Stimulated activated CD8-positive, alpha-beta memory T cell treated with anti-CD3 and anti-CD28 coated beads, Interleukin-2, amount 100 ng/mL, for 48 hours (primary cell): ENCODE results near the gene ZBED6.
"Not testable (repeated sequence)": the region's sequence is repeated elsewhere in the genome, so short reads cannot be mapped to it uniquely, and the experiment has no call there.

ENCODE experiments used
- DNase-seq, 2 donors: peaks; one replicate each; pipeline ENCODE4 v3.0.0-alpha.2; 2020; ENCODE audit warnings: low read depth in 2 of 2

Gene ZBED6

DNA sequence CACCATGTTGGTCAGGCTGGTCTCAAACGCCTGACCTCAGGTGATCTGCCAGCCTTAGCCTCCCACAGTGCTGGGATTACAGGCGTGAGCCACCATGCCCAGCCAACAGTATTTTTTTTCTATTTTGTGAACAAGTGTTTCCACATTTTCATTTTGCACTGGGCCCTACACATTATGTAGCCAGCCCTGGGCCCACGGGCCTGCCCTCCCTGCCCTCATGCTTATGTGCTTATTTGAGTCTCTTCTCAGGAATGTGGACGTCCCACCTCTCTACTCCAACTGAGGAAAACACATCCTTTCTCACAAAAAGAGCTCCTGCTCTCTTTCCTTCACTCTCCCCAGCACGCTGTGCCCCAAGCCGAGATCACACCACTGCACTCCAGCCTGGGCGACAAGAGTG, 13.5 kb upstream of the ZBED6 start:
- no peak for DNase-seq

DNA sequence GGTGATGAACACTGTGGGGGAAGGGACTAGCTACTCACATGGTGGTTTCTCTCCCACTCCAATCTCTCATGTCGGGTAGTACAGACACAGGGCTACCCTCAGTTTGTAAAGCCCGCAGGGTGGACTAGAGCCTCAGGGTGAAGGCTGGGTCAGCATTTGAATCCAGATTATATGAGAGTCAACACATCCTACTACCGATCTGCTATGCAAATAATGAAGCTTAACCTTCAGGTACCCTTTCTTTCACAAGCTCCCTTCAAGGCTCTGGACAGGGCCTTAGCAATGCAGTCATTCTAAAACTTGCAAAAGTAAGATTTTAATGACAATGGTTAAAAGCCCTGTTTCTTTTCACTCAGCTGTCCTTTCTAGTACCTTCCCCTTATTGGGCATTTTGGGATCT, 5.5 kb upstream of the ZBED6 start:
- DNase-seq = no peak

DNA sequence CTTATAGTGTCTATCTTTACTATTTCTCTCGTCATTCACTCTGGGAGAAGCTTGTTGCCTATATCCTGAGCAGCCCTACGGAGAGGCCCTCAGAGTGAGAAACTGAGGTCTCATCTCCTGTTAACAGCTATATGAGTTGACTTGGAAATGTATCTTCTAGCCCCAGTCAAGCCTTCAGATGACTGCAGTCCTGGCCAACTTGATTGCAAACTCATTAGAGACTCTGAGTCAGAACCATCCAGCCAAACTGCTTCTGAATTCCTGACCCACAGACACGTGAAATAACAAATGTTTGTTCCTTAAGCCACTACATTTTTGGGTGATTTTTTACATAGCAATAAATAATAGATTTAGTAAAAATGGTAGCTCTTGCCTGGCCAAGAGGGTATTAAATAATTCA, 3.9 kb upstream of the ZBED6 start:
- no peak for DNase-seq

DNA sequence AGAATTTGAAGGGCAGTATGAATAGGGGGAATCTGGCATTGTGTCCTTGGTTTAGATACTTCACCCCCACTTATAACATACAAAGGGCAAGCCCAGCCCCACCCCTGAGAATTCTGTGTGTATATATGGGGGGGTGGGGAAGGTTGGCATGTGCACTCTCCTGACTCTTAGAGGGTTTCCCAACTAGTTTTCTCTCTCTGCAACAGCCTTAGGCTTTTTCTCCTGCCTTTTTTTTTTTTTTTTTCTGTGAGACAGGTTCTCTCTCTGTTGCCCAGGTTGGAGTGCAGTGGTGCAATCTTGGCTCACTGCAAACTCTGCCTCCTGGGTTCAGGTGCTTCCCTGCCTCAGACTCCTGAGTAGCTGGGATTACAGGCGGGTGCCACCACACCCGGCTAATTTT, 2.9 kb upstream of the ZBED6 start:
- DNase-seq = no peak

DNA sequence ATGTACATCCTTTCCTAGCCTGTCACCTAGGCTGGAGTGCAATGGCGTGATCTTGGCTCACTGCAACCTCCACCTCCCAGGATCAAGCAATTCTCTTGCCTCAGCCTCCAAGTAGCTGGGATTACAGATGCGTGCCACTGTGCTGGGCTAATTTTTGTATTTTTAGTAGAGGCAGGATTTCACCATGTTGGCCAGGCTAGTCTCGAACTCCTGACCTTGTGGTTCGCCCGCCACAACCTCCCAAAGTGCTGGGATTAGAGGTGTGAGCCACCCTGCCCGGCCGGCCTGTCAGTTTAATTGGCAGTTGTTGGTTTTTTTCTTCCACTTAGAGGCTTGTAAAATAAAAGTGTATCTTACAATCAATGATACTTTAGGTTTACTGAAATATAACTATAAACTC, 1.9 kb upstream of the ZBED6 start:
- DNase-seq = not testable (repeated sequence)

DNA sequence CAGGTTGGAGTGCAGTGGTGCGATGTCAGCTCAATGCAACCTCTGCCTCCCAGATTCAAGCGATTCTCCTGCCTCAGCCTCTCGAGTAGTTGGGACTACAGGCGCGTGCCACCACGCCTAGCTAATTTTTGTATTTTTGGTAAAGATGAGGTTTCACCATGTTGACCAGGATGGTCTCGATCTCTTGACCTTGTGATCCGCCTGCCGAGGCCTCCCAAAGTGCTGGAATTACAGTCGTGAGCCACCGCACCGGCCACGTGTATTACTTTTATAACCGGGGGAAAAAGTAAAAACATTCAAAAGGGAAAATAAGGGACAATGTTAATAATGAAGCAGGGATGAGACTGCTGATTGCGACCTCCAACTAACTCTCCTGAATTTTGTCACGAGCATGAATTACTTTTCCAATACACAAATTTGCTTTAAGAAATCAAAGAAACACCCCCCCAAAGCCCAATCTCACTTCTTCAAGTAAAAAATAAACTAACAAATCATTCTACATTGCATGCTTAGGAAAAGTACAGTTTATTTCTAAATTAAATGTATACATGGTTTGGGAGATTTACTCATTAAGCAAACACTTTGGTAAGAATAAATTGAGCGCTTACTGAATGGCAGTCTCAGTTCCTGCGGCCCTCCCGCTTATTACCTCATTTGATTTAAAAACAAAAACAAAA, 521 bp upstream of the ZBED6 start:
- no peak for DNase-seq

DNA sequence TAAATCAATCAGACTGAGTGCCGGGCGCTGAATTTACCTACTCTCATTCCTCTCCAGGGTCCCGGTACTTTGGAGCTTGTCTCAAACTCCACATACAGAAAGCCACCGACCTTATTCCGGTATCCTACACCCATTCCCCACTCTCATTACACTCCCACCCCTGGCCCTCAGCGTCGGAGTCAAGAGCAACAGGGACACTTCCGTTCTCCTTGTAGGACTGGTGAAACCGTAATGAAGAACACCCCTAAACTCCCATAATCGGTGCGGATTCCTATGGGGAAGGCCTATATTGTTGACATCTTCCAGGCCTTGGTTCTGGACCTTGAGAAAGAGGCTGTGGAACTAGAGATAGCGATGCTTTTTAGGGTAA, 798 bp downstream of the ZBED6 start:
- peak; percentile 10 to 12 for DNase-seq

DNA sequence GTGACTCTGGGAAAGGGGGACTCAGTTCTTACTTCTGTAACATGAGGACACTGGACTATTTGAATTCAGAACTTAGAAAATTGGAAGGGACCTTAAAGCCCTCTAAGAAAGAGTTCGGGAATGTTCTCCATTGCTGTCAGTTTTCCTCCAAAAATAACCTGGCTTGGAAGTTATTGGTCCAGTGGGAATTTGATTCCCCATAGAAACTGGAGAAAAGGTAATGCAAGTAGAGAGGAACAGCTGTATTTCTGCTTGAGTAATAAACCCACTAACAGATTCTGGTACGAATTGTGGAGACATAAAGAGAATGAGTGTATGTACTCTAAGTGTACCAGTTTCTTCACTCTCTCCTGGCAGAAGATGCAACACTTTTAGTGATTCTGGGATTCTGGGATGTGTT, 1.8 kb downstream of the ZBED6 start:
- no peak for DNase-seq

DNA sequence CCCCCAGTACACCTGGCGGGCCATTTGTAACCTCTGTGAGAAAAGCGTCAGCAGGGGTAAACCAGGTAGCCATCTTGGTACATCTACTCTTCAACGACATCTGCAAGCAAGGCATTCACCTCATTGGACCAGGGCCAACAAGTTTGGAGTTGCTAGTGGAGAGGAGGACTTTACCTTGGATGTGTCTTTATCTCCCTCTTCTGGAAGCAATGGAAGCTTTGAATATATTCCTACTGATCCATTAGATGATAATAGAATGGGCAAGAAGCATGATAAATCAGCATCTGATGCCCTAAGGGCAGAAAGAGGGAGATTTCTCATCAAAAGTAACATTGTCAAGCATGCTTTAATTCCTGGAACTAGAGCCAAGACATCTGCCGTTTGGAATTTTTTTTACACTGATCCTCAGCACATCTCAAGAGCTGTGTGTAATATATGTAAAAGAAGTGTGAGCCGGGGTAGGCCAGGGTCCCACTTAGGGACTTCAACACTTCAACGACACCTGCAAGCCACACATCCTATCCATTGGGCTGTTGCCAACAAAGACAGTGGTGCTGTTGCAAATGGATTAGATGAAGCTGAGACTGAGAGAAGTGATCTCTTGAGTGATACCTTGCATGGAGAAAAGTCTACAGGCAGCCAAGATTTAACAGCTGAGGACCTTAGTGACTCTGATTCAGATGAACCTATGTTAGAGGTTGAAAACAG, 2.7 kb downstream of the ZBED6 start:
- DNase-seq = no peak

DNA sequence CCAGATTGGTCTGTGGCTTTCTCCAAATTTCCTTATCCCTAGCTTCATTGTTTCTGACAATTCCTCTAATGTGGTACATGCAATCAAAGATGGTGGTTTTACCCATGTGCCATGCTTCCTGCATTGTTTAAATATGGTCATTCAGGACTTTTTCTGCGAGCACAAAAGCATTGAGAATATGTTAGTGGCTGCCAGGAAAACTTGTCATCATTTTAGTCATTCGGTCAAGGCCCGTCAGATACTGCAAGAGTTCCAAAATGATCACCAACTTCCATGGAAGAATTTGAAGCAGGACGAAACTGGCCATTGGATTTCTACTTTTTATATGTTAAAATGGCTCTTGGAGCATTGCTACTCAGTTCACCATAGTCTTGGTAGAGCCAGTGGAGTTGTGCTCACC, 3.7 kb downstream of the ZBED6 start:
- no peak for DNase-seq

DNA sequence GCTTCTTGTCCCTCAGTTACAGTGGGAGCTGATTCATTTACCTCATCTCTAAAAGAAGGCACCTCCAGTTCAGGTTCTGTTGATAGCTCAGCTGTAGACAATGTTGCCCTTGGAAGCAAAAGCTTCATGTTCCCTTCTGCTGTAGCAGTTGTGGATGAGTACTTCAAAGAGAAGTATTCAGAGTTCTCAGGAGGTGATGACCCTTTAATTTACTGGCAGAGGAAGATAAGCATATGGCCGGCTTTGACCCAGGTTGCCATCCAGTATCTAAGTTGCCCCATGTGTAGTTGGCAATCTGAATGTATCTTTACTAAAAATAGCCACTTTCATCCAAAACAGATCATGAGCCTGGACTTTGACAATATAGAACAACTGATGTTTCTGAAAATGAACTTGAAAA, 4.5 kb downstream of the ZBED6 start:
- DNase-seq = no peak

DNA sequence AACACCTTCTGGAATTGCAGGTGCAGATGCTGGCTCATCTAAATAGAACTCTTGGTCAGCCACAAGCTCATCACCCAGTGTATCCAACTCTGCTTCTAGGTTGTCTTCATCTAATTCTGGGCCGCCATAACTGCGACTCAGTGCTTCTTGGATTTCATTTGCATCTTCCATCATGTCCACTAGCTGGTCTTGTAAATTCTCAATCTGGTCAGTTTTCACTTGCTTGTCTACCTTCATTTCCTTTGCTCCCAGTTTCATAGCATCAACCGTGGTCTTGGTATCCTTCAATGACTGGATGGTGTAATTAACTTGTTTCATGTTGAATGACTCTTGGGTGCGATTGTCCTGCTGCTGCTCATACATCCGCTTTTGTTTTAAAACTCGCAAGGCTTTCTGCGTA, 10.3 kb downstream of the ZBED6 start:
- DNase-seq = no peak

DNA sequence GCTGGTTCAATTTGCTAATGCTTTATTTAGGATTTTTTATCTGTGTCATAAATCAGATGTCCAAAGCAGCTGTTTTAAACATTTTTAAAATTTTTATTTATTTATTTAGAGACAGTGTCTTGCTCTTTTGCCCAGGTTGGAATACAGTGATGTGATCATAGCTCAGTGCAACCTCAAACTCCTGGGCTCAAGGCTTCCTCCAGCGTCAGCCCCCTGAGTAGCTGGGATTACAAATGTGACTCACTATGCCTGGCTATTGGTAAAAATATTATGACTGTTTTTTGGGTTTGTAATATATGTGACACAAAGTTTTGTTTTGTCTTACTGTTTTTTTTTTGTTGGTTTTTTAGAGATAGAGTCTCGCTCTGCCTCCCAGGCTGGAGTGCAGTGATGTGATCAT, 11.8 kb downstream of the ZBED6 start:
- no peak for DNase-seq

DNA sequence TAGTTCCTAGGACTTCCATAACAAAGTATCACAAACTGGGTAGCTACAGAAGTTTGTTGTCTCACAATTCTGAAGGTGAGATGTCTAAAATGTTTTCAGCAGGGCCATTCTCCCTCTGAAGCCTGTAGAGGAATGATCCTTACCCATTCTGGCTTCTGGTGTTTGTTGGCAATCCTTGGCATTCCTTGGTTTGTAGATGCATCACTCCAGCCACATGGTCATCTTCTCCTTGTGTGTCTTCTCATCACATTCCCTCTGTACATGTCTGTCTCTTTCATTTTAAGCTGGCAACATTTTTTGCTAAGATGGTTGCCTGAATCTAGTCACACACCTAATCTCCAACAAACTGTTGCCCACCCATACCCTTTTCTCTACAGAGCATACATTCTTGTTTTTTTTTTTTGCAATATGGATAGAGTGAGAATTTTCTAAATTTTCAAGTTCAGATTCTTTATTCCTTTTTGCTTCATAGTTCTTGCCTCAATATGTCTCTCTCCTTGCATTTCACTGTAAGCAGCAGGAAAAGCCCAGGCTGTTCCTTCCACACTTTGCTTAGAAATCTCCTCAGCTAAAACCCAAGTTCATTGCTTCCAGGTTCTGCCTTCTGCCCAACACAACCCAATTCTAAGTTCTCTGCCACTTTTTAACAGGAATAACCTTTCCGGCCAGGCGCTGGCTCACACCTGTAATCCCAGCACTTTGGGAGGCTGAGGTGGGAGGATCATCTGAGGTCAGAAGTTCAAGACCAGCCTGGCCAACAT, 18.3 kb downstream of the ZBED6 start:
- DNase-seq = no peak

DNA sequence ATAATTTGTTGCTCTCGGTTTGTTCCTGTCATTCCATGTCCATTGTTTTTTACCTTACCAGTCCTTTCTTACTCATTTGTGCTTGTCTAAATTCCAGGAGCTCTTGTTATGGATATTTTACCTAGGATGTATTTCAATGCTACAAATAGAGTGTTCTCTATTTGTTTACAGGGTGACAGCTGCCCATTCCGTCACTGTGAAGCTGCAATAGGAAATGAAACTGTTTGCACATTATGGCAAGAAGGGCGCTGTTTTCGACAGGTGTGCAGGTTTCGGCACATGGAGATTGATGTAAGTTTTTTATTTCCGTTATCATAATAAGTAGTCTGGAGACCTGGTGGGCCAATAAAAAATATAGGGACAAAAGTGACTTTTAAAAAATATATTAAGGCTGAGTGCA, 23.0 kb downstream of the ZBED6 start:
- DNase-seq = no peak

DNA sequence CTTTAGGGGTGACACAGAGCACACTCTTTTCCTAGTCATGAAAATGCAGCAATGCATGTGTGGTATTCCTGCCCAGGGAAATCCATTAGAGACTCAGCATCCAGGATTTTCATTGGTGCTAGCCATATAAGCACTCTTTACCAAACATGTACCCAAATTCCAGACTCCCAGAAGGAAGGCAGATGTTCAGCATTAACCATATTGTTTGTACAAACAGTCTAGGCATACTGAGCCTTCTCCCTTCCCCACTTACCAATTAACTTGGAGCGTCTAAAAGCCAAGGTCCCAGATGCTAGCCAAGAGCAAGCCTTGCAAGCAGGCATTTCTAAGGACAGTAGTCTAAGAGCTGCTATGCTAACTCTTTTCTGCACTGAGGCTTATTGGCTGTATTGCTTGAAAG, 27.9 kb downstream of the ZBED6 start:
- no peak for DNase-seq

DNA sequence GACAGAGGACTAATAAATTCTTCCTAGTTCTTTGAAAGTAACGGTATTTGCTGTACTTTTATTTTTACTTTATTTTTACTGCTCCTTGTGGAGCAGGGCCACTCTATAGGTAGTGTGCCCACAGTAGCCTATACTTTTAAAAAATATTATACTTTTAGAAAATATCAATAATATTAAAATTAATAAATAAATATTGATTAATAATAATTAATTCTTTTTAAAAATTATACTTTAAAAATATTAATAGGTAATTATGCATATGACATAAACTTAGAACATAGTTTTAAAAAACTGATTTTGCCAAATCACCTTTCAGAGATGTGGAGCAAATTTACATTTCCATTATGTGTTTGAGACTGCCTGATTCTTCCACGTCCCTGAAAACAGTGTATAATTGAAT, 30.8 kb downstream of the ZBED6 start:
- no peak for DNase-seq

DNA sequence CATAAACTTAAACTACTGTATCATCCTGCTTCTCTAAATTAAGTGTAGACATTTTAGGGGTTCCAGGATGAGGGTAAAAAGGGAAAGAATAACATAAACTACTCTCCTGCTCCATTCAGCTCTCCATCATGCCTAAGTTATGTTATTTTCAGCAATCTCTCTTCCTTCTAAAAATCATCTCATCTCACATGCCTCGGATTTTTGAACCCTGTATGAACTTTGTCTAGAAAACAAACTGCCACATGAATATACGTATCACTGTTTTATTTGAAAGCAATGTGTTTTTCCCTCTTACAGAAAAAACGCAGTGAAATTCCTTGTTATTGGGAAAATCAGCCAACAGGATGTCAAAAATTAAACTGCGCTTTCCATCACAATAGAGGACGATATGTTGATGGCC, 32.6 kb downstream of the ZBED6 start:
- no peak for DNase-seq

DNA sequence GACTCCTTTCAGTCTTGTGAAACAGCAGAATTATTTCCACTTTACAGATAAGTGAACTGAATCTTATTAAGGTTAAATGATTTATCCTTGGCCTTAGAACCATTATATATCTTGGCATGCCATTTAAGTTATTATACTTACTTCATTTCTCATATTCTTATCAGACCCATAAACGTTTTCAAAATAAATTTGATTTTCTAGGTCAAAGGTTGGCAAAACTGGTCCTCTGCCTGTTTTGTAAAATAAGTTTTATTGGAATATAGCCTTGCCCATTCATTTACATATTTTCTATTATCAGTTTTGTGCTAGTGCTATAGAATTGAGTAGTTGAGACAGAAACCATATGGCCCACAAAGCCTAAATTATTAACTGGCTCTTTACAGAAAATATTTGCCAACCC, 33.1 kb downstream of the ZBED6 start:
- DNase-seq = no peak

DNA sequence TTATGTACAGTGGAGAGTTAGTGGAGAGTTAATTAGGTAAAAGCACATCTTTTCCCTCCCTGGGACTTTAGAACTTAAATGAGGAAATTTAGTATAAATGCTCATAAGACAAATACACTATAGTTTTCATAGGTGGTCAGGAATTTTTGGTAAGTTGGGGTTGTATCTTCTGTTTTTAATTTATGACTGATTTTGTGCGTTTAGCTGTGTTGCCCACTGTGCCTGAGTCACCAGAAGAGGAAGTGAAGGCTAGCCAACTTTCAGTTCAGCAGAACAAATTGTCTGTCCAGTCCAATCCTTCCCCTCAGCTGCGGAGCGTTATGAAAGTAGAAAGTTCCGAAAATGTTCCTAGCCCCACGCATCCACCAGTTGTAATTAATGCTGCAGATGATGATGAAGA, 33.8 kb downstream of the ZBED6 start:
- DNase-seq = not testable (repeated sequence)

DNA sequence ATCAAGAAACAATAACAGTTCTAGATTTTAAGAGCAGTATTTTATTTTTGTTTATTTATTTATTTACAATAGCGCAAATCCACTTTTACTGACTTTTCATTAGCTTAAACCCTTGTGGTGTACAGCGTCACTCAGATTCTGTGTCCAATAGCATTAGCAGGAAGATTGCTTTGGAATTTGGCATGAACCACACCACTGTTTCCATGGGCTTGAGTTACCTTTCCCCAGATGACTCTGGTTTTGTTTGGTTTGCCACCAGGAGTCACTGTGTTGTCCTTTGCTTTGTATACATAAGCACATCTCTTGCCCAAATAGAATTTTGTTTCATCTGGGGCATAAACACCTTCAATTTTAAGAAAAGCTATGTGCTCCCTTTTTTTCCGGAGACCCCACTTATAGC, 40.1 kb downstream of the ZBED6 start:
- DNase-seq = no peak

DNA sequence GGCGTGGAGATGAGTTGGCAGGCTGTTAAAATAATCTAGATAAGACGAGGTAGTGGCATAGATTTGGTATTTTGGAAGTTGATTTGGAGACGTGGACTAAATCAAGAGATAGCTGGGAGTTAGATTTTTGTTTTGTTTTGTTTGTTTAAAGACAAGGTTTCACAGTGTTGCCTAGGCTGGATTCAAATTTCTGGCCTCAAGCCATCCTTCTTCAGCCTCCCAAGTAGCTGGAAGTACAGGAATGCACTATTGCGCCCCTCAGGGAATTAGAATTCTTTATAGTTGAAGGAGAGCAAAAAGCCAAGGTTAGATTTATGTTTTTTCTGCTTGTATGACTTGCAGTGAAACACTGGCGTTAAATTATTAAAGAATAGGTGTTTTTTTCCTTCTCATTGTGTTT, 43.7 kb downstream of the ZBED6 start:
- DNase-seq = no peak

DNA sequence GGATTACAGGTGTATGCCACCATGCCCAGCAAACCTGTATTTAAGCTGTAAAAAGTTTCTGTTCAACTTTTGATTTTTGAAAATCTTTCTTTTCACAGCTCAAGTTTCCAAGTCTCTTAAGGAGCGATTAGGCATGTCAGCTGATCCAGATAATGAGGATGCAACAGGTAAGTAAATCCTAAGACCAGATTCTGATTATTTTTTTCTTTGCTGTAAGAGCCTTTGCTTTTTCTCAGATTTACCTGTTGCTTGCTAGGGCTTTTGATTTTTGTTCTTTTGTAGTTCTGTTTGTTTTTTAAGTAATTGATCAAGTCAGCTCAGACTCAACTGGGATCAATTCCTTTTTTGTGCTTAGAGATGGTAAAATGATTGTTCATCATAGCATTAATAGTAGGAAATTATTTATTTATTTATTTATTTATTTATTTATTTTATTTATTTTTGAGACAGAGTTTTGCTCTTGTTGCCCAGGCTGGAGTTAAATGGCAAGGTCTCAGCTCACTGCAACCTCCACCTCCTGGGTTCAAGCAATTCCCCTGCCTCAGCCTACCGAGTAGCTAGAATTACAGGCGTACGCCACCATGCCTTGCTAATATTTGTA, 44.9 kb downstream of the ZBED6 start:
- DNase-seq = no peak
